ENCODE measurements around the gene TTLL4.
A peak's percentile ranks its signal among the peaks of the same experiment; 100 is the strongest.

TTLL4 gene

DNA sequence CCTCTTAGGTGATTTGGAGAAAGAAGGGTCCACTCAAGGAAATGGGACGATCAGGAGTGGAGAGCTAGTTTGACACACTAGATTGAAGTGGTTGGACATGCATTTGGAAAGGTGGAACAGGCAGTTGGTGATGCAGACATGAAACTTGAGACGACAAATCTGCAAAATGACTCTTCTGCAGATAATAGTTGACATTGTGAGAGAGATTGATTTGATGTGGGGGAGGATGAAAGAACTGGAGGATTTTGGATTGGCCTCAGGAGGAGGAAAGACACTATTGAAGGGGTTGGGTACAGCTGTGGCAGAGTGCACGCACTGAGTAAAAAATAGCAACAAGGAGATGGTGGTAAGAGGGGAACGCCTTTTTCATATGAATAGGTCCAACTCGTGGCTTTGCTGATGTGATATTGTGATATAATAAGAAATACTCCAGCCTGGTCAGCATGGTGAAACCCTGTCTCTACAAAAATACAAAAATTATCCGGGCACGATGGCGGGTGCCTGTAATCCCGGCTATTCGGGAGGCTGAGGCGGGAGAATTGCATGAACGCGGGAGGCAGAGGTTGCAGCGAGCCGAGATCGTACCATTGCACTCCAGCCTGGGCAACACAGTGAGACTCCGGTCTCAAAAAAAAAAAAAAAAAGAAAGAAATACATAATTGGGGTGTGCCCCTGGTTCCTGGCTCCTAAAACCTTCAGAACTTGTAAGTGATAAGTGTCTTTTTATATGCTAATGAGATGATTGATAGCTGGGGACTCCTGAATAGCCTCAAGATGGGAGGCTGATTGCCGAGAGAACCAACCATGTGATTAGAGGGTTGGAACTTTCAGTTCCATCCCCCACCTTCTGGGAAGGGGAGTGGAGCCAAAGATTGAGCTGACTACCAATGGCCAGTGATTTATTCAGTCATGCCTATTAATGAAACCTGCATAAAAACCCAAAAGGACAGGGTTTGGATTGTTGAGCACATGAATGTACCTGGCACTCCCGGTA, 9.7 kb downstream of the TTLL4 start:
- H3K4me3 ChIP-seq (ENCODE audit: control insufficient read depth, low read depth, low read length): no peak overlapping the region
- TF ChIP-seq, protein P1, sequence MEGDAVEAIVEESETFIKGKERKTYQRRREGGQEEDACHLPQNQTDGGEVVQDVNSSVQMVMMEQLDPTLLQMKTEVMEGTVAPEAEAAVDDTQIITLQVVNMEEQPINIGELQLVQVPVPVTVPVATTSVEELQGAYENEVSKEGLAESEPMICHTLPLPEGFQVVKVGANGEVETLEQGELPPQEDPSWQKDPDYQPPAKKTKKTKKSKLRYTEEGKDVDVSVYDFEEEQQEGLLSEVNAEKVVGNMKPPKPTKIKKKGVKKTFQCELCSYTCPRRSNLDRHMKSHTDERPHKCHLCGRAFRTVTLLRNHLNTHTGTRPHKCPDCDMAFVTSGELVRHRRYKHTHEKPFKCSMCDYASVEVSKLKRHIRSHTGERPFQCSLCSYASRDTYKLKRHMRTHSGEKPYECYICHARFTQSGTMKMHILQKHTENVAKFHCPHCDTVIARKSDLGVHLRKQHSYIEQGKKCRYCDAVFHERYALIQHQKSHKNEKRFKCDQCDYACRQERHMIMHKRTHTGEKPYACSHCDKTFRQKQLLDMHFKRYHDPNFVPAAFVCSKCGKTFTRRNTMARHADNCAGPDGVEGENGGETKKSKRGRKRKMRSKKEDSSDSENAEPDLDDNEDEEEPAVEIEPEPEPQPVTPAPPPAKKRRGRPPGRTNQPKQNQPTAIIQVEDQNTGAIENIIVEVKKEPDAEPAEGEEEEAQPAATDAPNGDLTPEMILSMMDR (conservative IDR thresholded peaks at IDR 0.05; ENCODE audit: control insufficient read depth, insufficient read depth, low read depth, low read length): no peak
- DNase-seq (ENCODE audit: low read depth): no peak

DNA sequence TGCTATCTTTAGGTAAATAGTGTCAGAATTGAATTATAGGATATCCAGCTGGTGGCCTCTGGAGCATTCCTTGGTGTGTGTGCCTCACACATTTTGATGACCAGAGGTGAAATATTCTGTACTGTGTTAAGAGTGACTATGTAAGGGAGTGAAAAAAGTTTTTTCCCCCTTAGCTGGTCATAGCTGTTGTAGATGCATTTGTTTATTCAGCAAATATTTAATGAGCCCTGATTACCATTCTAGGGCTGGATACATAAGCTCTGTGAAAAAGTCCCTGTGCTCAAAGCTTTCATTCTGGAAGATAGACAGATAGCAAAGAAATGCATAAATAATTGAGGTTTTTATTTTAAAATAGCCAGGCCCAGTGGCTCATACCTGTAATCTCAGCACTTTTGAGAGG, 10.9 kb downstream of the TTLL4 start:
- no peak overlapping the region for H3K4me3 ChIP-seq (ENCODE audit: control insufficient read depth, low read depth, low read length)
- DNase-seq (ENCODE audit: low read depth): no peak
- TF ChIP-seq, protein P1 (conservative IDR thresholded peaks at IDR 0.05; ENCODE audit: control insufficient read depth, insufficient read depth, low read depth, low read length): no peak

DNA sequence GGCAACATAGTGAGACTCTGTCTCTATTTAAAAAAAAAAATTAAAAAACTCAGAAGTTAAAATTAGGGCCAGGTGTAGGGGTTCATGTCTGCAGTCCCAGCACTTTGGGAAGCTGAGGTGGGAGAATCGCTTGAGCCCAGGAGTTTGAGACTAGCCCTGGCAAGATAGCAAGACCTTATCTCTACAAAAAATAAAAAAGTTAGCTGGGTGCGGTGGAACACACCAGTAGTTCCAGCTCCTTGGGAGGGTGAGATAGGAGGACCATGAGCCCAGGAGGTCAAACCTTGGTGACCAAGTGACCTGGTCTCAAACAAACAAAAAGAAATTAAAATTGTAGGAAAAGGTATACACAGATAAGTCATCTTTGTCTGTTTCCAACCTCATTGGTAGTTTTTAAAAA, 11.3 kb downstream of the TTLL4 start:
- H3K4me3 ChIP-seq (ENCODE audit: control insufficient read depth, low read depth, low read length): no peak overlapping the region
- TF ChIP-seq, protein P1 (conservative IDR thresholded peaks at IDR 0.05; ENCODE audit: control insufficient read depth, insufficient read depth, low read depth, low read length): no peak
- DNase-seq (ENCODE audit: low read depth): no peak

DNA sequence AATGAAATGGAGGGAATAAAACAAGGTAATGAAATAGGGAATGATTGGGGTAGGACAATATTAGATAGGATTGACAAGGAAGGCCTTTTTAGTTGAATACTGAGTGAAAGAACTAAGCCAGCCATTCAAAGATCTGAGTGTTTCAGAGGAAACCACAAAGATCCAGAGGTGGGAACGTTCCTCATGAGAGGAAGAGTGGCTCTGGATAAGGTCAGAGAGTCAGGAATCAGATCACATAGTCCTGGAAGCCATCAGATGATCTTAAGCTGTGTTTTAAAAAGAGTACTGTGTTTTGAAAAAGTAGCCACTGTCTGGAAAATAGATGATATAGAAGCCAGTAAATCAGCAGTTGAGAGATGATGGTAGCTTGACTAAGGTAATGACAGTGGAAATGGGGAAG, 11.8 kb downstream of the TTLL4 start:
- TF ChIP-seq, protein P1 (conservative IDR thresholded peaks at IDR 0.05; ENCODE audit: control insufficient read depth, insufficient read depth, low read depth, low read length): no peak
- no peak for DNase-seq (ENCODE audit: low read depth)
- H3K4me3 ChIP-seq (ENCODE audit: control insufficient read depth, low read depth, low read length): no peak overlapping the region

DNA sequence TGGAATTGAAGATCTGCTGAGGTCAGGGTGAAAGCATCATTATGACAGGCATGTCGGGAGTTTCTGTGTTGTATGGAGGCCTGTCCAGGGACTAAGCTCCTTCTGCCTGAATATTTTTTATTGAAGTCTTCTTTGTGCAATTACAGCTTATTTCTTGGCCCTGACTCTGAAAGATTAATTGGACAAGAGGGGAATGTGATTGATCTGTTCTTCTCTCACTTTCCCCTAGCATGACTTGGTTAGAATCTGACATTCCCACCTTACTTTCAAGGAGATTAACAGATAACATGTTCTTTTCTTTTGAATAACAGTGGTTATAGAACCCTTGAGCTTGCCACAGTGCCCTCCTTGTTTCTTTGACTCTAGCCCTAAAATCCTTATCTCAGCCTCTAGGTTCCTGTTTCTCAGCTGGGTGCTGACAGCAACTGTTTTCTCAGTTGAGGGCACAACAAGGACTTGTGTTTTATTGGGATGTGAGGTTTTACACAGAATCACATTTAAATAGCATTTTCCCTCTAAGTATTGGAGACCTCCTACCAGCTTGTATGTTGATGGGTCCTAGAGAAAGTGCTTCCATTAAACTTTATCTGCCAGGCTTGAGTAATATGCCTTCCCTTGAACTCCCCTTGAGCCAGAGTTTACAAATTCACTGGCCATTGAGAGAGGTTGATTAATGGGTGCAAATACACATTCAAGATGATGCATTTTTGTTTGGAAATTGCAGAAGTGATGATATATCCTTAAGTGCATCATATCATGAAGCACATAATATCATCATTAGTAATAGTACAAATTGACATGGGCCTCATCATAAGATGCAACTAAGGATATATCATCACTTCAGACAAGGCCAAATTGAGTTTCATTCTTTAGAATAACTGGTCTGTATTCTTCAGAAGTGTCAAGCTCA, 12.5 kb downstream of the TTLL4 start:
- TF ChIP-seq, protein P1 (conservative IDR thresholded peaks at IDR 0.05; ENCODE audit: control insufficient read depth, insufficient read depth, low read depth, low read length): no peak
- no peak overlapping the region for H3K4me3 ChIP-seq (ENCODE audit: control insufficient read depth, low read depth, low read length)
- peak; percentile 29 for DNase-seq (ENCODE audit: low read depth)

DNA sequence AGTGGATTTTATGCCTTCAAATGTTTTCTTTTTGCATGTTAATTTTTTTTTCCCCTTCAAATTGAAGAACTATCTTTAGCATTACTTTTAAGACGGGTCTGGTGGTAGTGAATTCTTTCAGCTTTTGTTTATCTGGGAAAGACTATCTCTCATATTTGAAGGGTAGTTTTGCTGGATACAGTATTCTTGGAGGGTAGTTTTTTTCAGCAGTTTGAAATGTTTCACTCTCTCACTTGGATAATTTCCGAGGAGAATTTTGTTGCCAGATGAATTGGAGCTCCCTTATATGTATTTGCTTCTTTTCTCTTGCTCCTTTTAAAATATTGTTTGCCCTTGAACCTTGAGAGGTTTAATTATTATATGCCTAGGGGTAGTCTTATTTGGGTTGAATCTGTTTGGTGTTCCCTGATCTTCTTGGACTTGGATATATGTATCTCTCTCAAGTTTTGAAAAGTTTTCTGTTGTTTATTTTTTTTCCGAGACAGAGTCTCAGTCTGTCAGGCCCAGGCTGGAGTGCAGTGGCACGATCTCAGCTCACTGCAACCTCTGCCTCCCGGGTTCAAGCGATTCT, 15.5 kb downstream of the TTLL4 start:
- H3K4me3 ChIP-seq (ENCODE audit: control insufficient read depth, low read depth, low read length): no peak overlapping the region
- TF ChIP-seq, protein P1 (conservative IDR thresholded peaks at IDR 0.05; ENCODE audit: control insufficient read depth, insufficient read depth, low read depth, low read length): no peak

More for the DNA sequence above, 15.5 kb downstream of the TTLL4 start:
- no peak for DNase-seq (ENCODE audit: low read depth)
